AG04449 (cell line): ENCODE measurements around the gene SULT4A1.
A peak's percentile ranks its signal among the peaks of the same experiment; 100 is the strongest.

Experiments used
- CTCF ChIA-PET: fragments of 350-600 bp; formaldehyde crosslinking; extraction: SDS; loops from one replicate; lab custom pipeline; 2021; ENCODE audit warnings: antibody characterized with exemption; lab: Yijun Ruan, JAX
- POLR2A ChIA-PET: fragments of 400-600, 350-600 bp; formaldehyde crosslinking; extraction: SDS; loops from one replicate; lab custom pipeline; 2020; ENCODE audit warnings: antibody characterized with exemption, inconsistent platforms; lab: Yijun Ruan, JAX
- DNase-seq: peaks from one replicate; pipeline ENCODE4 v3.0.0-alpha.2; 2010; ENCODE audit warnings: low read depth, low spot score
- H3K4me3 ChIP-seq: 2 replicates; pipeline ENCODE4 v1.5.1; 2011; ENCODE audit warnings: low read depth, mild to moderate bottlenecking, control low read depth, low read length
- TF ChIP-seq, protein P1 (sequence below): IDR thresholded peaks from one replicate; pipeline ENCODE4 v1.5.1; 2011; ENCODE audit warnings: mild to moderate bottlenecking, moderate library complexity, low read length, control low read depth, inconsistent platforms; ENCODE audit not compliant: insufficient read depth; ENCODE audit errors: missing control alignments

SULT4A1 gene

DNA sequence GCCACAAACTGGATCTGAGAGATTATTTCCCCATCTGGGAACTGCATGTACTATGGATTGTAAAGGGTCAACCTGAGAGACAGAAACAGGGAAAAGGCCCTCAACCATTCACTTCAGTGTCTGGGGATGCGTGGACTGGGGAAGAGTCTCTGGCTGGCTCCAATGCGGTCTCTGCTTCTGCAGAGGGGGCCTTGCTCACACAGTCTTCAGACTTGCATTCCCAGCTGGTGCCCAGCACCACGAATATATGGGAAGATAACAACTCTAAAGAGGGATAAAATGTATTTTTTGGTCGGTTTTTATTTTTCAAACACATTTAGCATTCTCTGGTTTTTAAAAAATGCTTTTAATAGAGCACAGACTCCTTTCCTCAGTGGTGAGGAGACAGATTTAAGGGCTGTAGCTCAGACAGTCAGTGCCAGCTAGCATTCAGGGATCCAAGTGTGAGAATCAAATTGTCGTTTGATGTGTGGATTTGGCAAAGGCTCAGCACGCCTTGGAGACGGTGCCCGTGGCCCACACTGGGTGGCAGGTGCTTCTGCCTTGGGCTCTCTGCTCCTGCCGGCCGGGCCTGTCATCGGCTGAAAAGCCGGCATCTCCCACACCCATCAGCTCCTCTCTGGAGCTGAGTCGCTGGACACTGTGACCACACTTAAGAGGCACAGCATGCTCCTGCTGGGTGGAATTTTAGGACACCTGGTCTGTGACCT, 42.2 kb downstream of the SULT4A1 start:
- DNase-seq = no peak
- POLR2A ChIA-PET = no interaction called here
- H3K4me3 ChIP-seq = no peak overlapping the region
- CTCF ChIA-PET = no interaction called here
- TF ChIP-seq, protein P1, sequence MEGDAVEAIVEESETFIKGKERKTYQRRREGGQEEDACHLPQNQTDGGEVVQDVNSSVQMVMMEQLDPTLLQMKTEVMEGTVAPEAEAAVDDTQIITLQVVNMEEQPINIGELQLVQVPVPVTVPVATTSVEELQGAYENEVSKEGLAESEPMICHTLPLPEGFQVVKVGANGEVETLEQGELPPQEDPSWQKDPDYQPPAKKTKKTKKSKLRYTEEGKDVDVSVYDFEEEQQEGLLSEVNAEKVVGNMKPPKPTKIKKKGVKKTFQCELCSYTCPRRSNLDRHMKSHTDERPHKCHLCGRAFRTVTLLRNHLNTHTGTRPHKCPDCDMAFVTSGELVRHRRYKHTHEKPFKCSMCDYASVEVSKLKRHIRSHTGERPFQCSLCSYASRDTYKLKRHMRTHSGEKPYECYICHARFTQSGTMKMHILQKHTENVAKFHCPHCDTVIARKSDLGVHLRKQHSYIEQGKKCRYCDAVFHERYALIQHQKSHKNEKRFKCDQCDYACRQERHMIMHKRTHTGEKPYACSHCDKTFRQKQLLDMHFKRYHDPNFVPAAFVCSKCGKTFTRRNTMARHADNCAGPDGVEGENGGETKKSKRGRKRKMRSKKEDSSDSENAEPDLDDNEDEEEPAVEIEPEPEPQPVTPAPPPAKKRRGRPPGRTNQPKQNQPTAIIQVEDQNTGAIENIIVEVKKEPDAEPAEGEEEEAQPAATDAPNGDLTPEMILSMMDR = no peak

DNA sequence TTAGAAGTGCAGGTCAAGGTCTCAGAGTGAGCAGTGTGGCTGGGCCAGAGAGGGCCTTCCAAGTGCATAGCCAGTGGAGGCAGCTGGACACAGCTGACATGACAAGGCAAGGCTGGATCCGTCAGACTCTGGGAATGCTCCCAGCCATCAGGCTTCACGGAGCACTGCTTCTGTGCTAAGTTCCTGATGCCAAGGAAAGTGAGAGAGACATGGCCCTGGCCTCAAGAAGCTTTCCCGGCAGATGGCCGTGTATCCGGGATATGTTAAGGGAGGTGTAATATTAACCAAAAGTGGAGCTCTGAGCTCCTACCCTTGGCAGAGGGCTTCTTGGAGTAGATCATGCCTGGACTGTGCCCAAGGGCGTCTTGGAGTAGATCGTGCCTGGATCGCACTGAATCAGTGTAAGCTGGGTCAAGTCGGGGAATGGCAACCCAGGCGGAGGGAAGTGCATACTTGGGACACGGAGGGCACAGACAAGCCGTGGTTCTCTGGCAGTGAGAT, 42.8 kb downstream of the SULT4A1 start:
- POLR2A ChIA-PET = no interaction called here
- H3K4me3 ChIP-seq = no peak overlapping the region
- CTCF ChIA-PET = no interaction called here
- TF ChIP-seq, protein P1 = no peak
- no peak for DNase-seq

DNA sequence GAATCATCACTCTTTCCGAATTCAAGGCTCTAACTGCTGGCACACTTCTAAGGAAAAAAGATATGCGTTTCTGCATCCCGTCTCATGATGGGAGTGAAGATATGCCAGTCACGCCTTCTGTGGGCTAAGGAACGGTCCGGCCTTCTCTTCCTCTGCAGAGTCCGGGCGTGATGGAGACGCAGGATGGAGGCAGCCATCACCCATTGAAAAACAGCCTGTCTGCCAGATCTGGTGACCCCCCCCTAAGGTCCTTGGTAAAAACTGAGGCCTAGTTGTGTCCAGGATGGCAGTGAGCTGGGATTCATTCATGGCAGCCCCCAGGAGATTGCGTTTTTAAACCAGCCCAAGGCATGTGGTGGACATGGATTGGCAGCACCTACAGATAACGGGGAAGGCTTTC, 43.3 kb downstream of the SULT4A1 start:
- no peak for DNase-seq
- CTCF ChIA-PET = no interaction called here

DNA sequence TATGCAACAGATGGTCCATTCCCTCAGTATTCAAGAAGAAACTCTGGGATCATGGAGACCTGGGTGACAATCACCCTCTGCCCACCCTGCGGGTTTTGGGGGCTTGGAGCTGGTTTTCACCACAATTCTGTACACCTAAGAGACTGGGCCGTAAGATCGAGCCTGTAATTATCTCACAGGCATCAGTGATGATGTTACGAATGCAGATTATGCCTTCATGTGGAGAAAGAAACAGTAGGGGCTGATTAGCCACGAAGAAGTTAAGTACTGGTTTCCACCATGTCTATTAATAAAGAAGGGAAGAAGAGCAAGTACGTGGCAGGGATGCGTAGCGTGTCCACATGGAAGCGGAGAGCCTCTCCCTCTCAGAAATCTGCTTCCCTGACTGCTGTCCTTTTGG, 44.9 kb downstream of the SULT4A1 start:
- CTCF ChIA-PET = interaction anchor here (1.0 kb wide), 1 partner anchor 68 kb away, joined by 3 read pairs; no protein-coding TSS in a partner anchor
- POLR2A ChIA-PET = interaction anchor here (0.7 kb wide), 1 partner anchor 9 kb away, joined by 3 read pairs; no protein-coding TSS in a partner anchor
- no peak overlapping the region for H3K4me3 ChIP-seq
- TF ChIP-seq, protein P1 = no peak
- no peak for DNase-seq

More for the DNA sequence above, 43.3 kb downstream of the SULT4A1 start:
- H3K4me3 ChIP-seq = no peak overlapping the region
- TF ChIP-seq, protein P1 = no peak
- POLR2A ChIA-PET = no interaction called here

DNA sequence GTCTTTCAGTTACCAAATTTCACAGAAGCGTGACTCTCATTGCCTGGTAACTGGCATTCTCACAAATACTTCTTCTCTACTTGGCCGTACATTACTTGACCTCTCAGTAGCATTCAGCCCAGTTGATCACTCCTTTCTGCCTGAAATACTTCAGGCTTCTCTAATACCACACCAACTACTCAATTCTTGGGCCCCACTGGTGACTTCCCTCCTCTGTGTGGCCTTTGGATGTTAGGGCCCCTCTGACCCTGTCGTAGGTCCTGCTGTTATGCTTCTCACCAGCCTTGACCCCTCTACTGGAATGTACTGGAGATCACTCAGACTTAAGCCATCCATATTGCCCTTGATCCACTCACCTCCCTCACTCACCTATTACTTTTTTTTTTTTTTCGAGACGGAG, 48.0 kb downstream of the SULT4A1 start:
- H3K4me3 ChIP-seq = no peak overlapping the region
- POLR2A ChIA-PET = no interaction called here
- CTCF ChIA-PET = no interaction called here
- no peak for DNase-seq
- TF ChIP-seq, protein P1 = no peak

DNA sequence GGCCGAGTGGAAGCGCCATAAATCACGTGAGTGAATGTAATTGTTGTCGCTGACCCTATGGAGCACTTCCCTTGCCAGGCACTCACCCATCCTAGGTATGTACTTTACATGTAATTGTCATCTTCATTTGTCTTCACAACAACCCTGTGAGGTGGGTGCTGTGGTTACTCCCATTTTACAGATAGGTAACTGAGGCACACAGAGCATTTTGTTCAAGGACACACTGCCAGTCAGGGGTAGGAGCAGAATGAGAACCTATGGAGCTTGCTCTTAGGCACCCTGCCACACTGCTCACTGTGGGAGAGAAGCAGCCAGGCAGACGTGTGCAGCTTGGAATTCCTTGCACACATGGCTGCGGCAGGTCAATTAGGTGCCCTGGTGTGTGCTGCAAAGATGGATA, 49.4 kb downstream of the SULT4A1 start:
- TF ChIP-seq, protein P1 = no peak
- DNase-seq = no peak
- ChIA-PET CTCF (interaction anchor here (2.3 kb wide), 1 partner anchor 17 kb away, joined by 12 read pairs; no protein-coding TSS in a partner anchor), POLR2A (interaction anchor here (1.9 kb wide), 1 partner anchor 14 kb away, joined by 12 read pairs; no protein-coding TSS in a partner anchor)
- peak overlapping the region; percentile 98 for H3K4me3 ChIP-seq
